Measurements from ENCODE around the gene G2E3. TPM values are rescaled to one million over a fixed set of nuclear protein-coding genes. Genes with fewer than 3 reads are reported as not detected.
A peak's percentile ranks its signal among the peaks of the same experiment; 100 is the strongest.
"Not testable (repeated sequence)": the region's sequence is repeated elsewhere in the genome, so short reads cannot be mapped to it uniquely, and the experiment has no call there.

Gene G2E3
- total RNA-seq, 1 donor, result 39.9 TPM

- H3K4me3 ChIP-seq (ENCODE audit: low read length), result no peak overlapping the region
- no peaks in the 10 kb centered on the region for H3K27me3 ChIP-seq (ENCODE audit: insufficient read depth, low read length)
- H3K4me1 ChIP-seq (ENCODE audit: insufficient read depth, low read length), result peaks cover 6% of the 10 kb centered on the region
- no peaks in the 10 kb centered on the region for H3K9me3 ChIP-seq (ENCODE audit: low read depth, low read length)
Measured at GRCh38 chr14:30607156-30607780, 48.3 kb downstream of the G2E3 start.

GRCh38 chr14:30608533-30609006, 49.6 kb downstream of the G2E3 start:
- no peaks in the 10 kb centered on the region for H3K27me3 ChIP-seq (ENCODE audit: insufficient read depth, low read length)
- peaks cover 6% of the 10 kb centered on the region for H3K4me1 ChIP-seq (ENCODE audit: insufficient read depth, low read length)
- no peaks in the 10 kb centered on the region for H3K9me3 ChIP-seq (ENCODE audit: low read depth, low read length)

GRCh38 chr14:30610787-30611343, 51.9 kb downstream of the G2E3 start:
- Histone ChIP-seq H3K4me3 (ENCODE audit: low read length) (no peak overlapping the region), H3K9me3 (ENCODE audit: low read depth, low read length) (no peaks in the 10 kb centered on the region), H3K27me3 (ENCODE audit: insufficient read depth, low read length) (no peaks in the 10 kb centered on the region), H3K4me1 (ENCODE audit: insufficient read depth, low read length) (peaks cover 6% of the 10 kb centered on the region)

More at GRCh38 chr14:30608533-30609006, 49.6 kb downstream of the G2E3 start:
- H3K4me3 ChIP-seq (ENCODE audit: low read length), result no peak overlapping the region

GRCh38 chr14:30614155-30614554, 55.2 kb downstream of the G2E3 start:
- Histone ChIP-seq H3K4me3 (ENCODE audit: low read length) (no peak overlapping the region), H3K4me1 (ENCODE audit: insufficient read depth, low read length) (peaks cover 6% of the 10 kb centered on the region), H3K27me3 (ENCODE audit: insufficient read depth, low read length) (no peaks in the 10 kb centered on the region), H3K9me3 (ENCODE audit: low read depth, low read length) (no peaks in the 10 kb centered on the region)

- no peaks in the 10 kb centered on the region for H3K9me3 ChIP-seq (ENCODE audit: low read depth, low read length)
- H3K27me3 ChIP-seq (ENCODE audit: insufficient read depth, low read length), result no peaks in the 10 kb centered on the region
- no peak overlapping the region for H3K4me3 ChIP-seq (ENCODE audit: low read length)
- H3K4me1 ChIP-seq (ENCODE audit: insufficient read depth, low read length), result peaks cover 22% of the 10 kb centered on the region
Measured at GRCh38 chr14:30620178-30620577, 61.2 kb downstream of the G2E3 start.

GRCh38 chr14:30621354-30621939, 62.5 kb downstream of the G2E3 start:
- Histone ChIP-seq H3K9me3 (ENCODE audit: low read depth, low read length) (no peaks in the 10 kb centered on the region), H3K4me1 (ENCODE audit: insufficient read depth, low read length) (peaks cover 24% of the 10 kb centered on the region), H3K27me3 (ENCODE audit: insufficient read depth, low read length) (no peaks in the 10 kb centered on the region), H3K4me3 (ENCODE audit: low read length) (peak overlapping the region; percentile 82)

- H3K27me3 ChIP-seq (ENCODE audit: insufficient read depth, low read length), result no peaks in the 10 kb centered on the region
- peaks cover 26% of the 10 kb centered on the region for H3K4me1 ChIP-seq (ENCODE audit: insufficient read depth, low read length)
- H3K9me3 ChIP-seq (ENCODE audit: low read depth, low read length), result no peaks in the 10 kb centered on the region
- peak within 1 kb of the TSS; percentile 82 for H3K4me3 ChIP-seq (ENCODE audit: low read length)
Measured at GRCh38 chr14:30621940-30622830, 63.2 kb downstream of the G2E3 start, which contains the start of gene SCFD1. Gene SCFD1 (plus strand): TSS chr14:30622319. CDS start chr14:30622339, 20 bp downstream.

- no peaks in the 10 kb centered on the region for H3K27me3 ChIP-seq (ENCODE audit: insufficient read depth, low read length)
- peaks cover 26% of the 10 kb centered on the region for H3K4me1 ChIP-seq (ENCODE audit: insufficient read depth, low read length)
- H3K9me3 ChIP-seq (ENCODE audit: low read depth, low read length), result no peaks in the 10 kb centered on the region
- H3K4me3 ChIP-seq (ENCODE audit: low read length), result no peak overlapping the region
Measured at GRCh38 chr14:30623412-30624131, 64.6 kb downstream of the G2E3 start.

GRCh38 chr14:30624132-30624423, 65.1 kb downstream of the G2E3 start:
- no peaks in the 10 kb centered on the region for H3K9me3 ChIP-seq (ENCODE audit: low read depth, low read length)
- H3K4me1 ChIP-seq (ENCODE audit: insufficient read depth, low read length), result peaks cover 26% of the 10 kb centered on the region
- no peaks in the 10 kb centered on the region for H3K27me3 ChIP-seq (ENCODE audit: insufficient read depth, low read length)
- H3K4me3 ChIP-seq (ENCODE audit: low read length), result no peak overlapping the region

- Histone ChIP-seq H3K4me3 (ENCODE audit: low read length) (no peak overlapping the region), H3K9me3 (ENCODE audit: low read depth, low read length) (no peaks in the 10 kb centered on the region), H3K4me1 (ENCODE audit: insufficient read depth, low read length) (peaks cover 24% of the 10 kb centered on the region), H3K27me3 (ENCODE audit: insufficient read depth, low read length) (no peaks in the 10 kb centered on the region)
Measured at GRCh38 chr14:30625533-30625932, 66.6 kb downstream of the G2E3 start.

GRCh38 chr14:30629432-30629831, 70.5 kb downstream of the G2E3 start:
- H3K9me3 ChIP-seq (ENCODE audit: low read depth, low read length); H3K27me3 ChIP-seq (ENCODE audit: insufficient read depth, low read length); H3K4me1 ChIP-seq (ENCODE audit: insufficient read depth, low read length); H3K4me3 ChIP-seq (ENCODE audit: low read length): not testable (repeated sequence)

- Histone ChIP-seq H3K9me3 (ENCODE audit: low read depth, low read length) (no peaks in the 10 kb centered on the region), H3K27me3 (ENCODE audit: insufficient read depth, low read length) (no peaks in the 10 kb centered on the region), H3K4me1 (ENCODE audit: insufficient read depth, low read length) (peaks cover 4% of the 10 kb centered on the region), H3K4me3 (ENCODE audit: low read length) (no peak overlapping the region)
Measured at GRCh38 chr14:30630248-30630647, 71.3 kb downstream of the G2E3 start.

- Histone ChIP-seq H3K9me3 (ENCODE audit: low read depth, low read length) (no peaks in the 10 kb centered on the region), H3K4me3 (ENCODE audit: low read length) (no peak overlapping the region), H3K4me1 (ENCODE audit: insufficient read depth, low read length) (no peaks in the 10 kb centered on the region)
Measured at GRCh38 chr14:30632730-30633129, 73.8 kb downstream of the G2E3 start.

GRCh38 chr14:30638926-30639325, 80.0 kb downstream of the G2E3 start:
- Histone ChIP-seq H3K27me3 (ENCODE audit: insufficient read depth, low read length) (no peaks in the 10 kb centered on the region), H3K9me3 (ENCODE audit: low read depth, low read length) (no peaks in the 10 kb centered on the region), H3K4me1 (ENCODE audit: insufficient read depth, low read length) (peaks cover 4% of the 10 kb centered on the region), H3K4me3 (ENCODE audit: low read length) (no peak overlapping the region)

More at GRCh38 chr14:30632730-30633129, 73.8 kb downstream of the G2E3 start:
- no peaks in the 10 kb centered on the region for H3K27me3 ChIP-seq (ENCODE audit: insufficient read depth, low read length)
